AML-193 (cell line): ENCODE data around the gene GRIN3B.
"Not testable (repeated sequence)": the region's sequence is repeated elsewhere in the genome, so short reads cannot be mapped to it uniquely, and the experiment has no call there.

Experiments used
- DNase-seq, 2 experiments: peaks; one replicate each; lab custom pipeline; 2025; lab: John Stamatoyannopoulos, UW

GRIN3B gene

DNA sequence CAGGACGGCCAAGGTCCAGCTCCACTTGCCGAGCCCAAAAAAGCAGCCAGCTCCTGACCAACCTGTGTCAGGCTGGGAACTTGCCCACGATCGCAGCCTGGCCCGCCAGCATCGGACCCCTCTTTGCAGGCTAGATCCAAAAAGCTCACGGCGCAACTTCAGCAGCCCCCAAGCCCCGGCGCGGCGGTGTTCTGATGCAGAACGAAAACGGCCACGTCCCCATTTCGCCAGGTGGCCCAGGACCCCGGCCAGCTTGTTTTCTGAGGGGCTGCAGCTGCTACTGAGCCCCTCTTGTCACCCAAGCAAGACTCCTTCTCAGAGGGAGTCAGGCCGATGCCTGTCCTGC, 19.4 kb downstream of the GRIN3B start:
- no peak for DNase-seq

DNA sequence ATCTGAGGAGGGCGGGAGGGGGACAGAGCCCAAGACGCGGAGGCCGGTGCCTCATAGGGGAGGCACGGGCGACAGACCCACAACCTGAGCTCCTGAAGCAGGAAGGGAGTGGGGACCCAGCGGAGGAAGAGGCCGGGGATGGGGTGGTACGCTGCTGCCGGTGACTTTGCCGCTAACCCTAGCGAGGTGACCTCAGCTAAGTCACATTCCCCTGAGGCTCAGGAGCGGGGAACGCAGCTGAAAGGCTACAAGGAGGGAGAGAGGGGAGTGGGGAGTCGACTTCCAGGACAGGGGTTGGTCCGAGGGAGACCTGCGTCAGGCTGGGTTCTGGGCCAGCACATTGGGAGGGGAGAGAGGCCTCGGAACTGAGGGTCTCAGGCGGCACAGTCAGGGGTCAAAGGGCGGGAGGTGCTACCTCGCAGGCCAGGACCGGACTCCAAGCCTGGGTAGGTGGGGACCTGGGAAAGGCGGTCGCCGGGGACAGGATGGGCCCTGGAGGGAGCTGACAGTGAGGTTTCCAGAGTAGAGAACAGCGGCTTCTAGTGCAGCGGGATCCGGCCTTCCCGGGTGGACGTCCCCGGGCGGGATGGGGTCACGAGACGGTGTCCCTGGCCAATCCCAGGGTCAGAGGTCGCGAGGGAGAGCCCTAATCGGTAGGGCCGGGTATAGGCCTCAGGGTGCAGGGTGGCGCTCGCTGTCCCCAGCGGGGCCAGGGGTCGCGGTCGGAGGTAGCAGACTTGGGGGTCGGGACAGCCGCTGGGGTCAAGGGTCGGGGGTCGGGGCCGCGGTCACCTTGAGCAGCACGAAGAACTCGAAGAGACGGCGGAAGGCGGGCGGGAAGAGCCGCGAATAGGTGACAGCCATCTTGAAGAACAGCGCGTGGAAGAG, 20.0 kb downstream of the GRIN3B start:
- DNase-seq: no peak

DNA sequence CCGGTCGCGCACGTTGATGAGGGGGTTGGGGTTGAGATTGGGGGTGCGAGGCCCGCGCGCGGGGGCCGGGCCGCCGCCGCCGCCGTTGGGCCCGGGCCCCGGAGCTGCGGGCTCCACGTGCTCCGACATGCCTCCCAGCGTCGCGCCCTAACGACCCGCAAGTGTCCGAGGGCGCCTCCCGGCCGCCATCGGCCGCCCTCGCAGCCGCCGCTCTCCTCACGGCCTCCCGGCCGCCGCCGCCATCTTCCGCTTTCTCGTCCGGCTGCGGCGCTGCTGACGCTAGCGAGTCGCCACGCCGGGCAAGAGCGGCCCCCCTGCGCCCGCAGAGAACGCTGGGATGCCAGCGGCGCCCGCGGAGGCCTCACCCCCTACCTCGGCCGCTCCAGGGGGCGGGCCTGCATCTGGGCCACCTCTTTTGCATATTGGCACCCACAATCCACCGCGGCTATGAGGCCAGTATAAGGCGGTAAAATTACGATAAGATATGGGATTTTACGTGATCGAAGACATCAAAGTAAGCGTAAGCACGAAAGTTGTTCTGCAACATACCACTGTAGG, 20.7 kb downstream of the GRIN3B start, which contains the start of gene TMEM259:
TSS of gene TMEM259 (minus strand) at position 256 of the 558 bp plus-strand sequence. CDS start at position 129, 127 bp downstream.
- DNase-seq: peak; percentile 93 to 94

DNA sequence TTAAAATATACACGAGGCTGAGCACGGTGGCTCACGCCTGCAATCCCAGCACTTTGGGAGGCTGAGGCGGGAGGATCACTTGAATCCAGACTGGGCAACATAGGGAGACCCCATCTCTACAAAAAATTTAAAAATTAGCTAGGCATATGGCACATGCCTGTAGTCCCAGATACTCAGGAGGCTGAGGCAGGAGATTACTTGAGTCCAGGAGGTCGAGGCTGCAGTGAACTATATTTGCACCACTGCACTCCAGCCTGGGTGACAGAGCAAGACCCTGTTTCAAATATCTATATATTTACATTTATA, 23.6 kb downstream of the GRIN3B start:
- not testable (repeated sequence) for DNase-seq

DNA sequence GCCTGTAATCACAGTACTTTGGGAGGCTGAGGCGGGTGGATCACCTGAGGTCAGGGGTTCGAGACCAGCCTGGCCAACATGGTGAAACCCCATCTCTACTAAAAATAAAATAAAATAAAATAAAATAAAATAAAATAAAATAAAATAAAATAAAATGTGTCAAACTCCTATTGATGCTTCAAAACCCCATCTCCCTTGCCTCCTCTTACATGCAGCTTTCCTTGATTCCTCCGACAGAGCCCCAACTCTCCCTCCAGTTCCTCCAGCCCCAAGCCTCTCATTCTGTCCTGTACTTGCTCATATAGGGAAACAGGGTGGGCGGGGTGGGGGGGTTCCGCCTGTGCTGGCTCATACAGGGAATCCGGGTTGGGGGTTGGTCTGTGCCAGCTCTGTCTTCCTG, 24.9 kb downstream of the GRIN3B start:
- DNase-seq: not testable (repeated sequence)

DNA sequence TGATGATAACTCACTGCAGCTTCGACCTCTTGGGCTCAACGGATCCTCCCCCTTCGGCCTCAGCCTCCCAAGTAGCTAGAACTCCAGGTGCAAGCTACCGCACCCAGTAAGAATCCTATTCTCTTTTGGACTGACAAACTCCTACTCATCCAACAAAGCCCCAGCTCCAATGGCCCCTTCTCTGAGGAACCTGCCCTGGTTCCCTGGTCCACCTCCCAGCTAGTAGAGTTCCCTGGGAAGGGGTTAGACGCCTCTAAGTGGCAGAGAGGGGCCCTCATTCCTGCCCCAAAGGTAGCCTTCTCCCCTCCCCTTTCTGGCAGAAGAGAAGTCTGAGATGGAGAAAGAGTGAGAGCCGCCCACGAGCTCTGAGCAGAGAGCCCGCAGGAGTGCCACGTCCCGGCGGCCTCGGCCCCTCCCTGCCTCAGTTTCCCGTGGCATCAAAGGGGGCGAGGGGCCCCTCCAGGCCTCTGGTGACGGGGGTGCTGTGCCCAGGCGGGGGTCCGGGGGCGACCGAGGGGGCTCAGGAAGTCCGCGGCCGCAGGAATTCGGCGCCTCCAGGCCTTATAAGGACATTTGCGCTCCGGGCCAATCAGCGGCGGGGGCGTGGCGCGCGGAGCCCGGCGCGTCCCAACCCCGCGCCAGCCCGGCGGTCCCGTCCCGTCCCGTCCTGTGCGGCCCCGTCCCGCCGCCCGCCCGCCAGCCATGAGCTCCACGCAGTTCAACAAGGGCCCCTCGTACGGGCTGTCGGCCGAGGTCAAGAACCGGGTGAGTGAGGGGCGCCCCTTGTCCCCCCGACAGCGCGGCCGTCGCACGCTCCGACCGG, 26.0 kb downstream of the GRIN3B start, which contains the start of gene CNN2:
TSS of gene CNN2 (plus strand) at position 649 of the 823 bp plus-strand sequence. CDS start at position 703, 54 bp downstream.
- DNase-seq: peak; percentile 49 to 63

DNA sequence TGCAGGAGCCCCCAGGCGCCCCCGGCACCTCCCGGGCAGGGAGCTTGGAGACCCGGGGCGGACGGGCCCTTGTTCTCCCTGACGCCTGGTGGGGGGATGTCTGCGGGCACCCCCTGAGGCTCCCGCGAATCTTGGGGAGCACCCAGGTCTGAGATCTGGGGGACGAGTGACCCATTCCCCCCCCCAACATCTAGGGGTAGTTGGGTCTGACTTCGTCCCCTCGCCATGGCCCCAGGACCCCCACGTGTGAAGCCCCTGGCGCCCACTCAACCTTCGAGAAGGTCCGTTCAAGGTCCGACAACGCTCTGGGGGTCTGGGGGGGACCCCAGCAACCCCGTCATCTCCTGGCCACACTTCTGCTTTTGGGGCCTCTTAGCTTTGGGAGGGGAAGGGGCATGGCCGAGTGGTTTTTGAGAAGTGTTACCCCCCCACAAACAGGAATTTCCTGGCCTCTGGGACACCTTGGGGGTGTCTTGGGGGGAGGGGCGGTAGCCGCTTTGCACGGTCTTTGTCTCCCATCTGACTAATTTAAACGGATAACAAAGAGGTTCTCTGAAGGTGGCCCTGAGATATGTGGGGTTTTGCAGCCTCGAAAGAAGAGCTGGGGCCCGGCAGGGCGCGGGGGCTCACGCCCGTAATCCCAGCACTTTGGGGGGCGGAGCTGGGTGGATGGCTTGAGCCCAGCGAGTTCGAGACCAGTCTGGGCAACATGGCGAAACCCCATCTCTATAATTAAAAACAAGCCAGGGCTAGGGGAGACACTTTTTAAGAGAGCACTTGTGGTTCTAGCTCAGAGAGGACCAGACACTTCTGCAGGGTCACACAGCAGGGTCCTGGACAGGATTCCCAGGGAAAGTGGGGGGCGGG, 26.8 kb downstream of the GRIN3B start:
- peak in 1 of 2 experiments; percentile 12 for DNase-seq

DNA sequence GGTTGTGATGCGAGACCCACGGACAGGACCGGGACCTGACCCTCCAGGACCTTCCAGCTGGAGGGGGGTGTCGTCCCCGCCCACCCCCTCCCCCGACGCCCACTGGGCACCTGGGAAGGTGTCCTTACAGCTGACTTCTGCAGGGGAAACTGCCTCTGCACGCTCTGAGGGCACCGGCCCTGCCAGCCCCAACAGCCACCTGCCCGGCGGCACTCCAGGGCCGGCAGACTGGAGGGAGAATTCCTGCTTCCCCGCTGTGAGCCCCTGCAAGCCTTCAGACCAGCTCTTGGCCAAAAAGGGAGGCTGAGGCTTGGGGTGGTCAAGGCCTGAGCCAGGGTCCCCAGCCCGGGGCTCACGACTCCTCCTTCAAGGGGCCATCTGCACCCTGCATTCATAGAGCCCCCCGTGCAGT, 27.4 kb downstream of the GRIN3B start:
- no peak for DNase-seq

DNA sequence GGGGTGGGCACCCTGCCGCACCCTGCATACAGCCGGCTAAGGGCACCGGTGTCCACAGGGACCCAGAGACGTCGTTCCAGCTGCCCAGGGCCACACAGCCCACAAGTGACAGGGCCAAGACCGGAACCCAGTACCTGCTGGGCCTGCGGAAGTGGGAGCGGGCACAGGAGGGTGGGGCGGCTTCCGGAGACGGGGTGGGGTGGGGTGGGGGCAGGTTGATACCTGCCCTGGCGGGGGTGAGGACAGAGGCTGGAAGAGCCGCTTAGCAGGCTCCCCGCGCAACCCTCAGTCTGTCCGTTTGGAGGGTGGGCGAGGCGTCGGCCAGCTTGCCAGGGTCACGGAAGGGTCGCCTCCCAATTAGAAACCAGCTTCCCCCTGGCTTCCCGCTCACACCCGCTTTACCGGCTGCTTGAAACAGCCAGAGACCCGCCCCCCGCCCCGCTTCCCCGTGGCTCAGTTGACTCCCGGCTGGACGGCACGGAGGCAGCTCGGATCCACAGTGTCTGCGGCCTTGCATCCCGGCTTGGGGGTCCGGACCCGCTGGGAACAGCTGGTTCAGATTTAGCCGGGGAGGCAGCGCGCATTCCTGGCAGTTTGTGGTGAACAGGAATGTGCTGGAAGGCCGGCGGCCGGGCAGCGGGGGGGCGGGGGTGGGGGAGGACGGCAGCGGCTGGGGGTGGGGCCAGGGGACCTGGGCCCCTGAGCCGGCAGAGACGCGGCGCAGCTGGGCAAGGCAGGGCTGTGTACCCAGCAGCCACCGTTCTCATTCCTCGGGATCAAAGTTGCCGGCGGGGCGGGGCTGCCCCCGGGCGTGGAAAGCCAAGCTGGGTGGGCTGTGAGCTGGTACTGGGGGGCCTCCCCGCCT, 28.1 kb downstream of the GRIN3B start:
- DNase-seq: peak; percentile 17 to 19

DNA sequence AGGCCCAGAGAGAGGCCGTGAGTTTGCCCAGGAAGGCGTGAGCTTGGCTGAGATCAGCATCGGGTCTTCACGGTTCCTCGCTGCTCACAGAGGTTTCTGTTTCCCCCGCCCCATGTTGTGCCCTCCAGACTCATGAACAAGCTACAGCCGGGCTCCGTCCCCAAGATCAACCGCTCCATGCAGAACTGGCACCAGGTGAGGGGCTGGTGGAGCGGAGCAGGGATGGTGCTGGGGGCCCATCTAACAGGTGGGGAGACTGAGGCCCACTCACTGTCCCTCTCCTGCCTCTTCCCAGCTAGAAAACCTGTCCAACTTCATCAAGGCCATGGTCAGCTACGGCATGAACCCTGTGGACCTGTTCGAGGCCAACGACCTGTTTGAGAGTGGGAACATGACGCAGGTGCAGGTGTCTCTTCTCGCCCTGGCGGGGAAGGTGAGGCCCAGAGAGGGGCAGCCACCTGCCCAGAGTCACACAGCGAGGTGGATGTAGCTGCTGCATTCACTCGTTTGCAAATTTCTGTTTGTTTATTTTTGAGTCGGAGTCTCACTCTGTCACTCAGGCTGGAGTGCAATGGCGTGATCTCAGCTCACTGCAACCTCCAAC, 32.1 kb downstream of the GRIN3B start:
- no peak for DNase-seq

DNA sequence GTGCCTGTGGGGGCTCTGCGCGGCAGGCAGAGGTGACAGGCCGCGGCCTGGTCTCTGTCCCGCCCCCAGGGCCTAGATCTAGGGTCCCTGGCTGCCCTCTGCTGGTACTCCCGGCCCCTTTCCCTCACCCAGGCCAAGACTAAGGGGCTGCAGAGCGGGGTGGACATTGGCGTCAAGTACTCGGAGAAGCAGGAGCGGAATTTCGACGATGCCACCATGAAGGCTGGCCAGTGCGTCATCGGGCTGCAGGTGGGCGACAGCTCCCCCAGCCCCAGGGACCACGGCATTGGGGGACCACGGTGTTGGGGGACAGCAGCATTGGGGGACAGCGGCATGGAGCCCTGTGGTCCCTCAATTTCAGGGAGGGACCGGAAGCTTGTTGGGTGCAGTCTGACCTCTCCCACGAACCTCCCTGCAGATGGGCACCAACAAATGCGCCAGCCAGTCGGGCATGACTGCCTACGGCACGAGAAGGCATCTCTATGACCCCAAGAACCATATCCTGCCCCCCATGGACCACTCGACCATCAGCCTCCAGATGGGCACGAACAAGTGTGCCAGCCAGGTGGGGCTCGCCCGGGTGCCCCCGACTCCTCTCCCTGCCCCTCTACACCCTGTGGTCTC, 35.9 kb downstream of the GRIN3B start:
- DNase-seq: no peak

DNA sequence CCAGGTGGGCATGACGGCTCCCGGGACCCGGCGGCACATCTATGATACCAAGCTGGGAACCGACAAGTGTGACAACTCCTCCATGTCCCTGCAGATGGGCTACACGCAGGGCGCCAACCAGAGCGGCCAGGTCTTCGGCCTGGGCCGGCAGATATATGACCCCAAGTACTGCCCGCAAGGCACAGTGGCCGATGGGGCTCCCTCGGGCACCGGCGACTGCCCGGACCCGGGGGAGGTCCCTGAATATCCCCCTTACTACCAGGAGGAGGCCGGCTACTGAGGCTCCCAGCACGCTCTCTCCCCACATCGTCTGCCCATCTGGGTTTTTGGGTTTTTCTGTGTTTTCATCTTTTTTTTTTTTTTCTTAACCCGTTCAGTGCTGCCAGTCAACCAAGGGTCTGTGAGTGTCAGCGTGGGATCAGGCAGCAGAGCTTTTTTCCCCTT, 37.4 kb downstream of the GRIN3B start:
- DNase-seq: no peak

DNA sequence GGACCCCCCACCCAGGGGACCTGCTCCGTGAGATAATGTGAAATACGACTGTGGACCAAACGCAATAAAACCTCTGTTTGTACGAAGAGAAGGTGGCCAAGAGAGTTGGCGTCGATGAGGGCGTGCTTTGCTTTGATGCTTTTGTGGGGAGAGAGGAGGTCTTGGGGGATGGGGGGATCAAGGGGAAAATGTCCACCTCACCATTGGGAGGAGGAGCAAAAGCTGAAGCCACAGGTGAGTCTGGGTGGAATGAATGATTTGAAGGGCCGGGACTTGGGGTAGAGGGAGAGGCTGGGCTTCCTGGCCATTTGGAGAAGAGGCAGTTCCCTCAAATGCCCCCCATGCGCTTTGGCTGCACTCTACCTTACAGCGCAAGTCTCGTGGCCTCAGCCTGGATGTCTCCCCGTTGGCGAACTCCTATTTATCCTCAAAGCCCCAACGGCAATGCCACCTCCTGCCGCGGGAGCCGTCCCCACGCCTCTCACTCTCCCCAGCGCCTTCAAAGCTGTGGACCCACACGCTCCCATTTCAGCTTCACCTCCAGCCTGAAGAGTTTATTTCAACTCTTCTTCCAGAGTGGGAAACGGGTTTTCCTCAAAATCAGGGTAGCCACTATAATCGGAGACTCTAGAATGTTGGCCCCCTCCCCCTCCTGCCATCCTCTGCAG, 38.9 kb downstream of the GRIN3B start:
- DNase-seq: no peak

DNA sequence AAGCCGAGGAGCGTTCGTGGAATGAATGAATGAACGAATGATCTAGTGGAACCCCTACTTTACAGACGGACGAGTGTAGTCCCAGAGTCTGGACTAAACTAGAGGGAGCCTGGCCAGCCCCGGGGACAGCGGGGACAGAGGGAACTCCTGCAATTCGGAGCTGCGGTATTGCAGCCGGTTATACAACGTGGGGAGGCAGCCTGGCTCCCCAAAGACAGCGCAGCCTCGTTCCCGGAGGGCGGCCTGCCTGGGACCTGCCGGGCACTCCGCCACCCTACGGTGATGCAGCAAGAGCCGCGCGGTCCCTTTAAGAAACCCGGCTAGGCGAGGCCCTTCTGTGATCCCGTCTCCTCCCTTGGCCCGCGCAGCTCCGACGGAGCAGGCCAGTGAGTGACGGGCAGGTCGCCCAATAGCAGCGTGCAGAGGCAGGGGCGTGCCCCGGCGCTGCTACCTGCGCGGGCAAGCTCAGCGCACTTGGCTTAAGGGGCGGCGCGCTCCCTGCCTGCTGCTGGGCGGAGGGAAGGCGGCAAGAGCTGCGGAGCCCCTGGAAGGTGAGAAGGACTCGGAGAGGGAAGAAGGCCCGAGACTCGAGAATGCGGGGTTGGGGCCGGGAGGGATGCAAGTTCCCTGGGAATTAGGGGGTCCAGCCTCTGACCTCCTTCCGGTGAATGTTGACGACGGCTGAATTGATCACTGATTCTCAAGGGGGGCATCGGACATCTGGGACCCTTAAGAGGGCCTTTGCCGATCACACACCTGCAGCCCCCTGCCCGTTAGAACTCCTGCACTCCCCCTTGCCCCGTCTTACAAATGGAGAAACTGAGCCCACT, 39.6 kb downstream of the GRIN3B start, which contains the start of gene ABCA7:
TSS of gene ABCA7 (plus strand) at position 462 of the 830 bp plus-strand sequence. CDS start 1,255 bp downstream, outside the sequence.
- peak; percentile 89 to 90 for DNase-seq

DNA sequence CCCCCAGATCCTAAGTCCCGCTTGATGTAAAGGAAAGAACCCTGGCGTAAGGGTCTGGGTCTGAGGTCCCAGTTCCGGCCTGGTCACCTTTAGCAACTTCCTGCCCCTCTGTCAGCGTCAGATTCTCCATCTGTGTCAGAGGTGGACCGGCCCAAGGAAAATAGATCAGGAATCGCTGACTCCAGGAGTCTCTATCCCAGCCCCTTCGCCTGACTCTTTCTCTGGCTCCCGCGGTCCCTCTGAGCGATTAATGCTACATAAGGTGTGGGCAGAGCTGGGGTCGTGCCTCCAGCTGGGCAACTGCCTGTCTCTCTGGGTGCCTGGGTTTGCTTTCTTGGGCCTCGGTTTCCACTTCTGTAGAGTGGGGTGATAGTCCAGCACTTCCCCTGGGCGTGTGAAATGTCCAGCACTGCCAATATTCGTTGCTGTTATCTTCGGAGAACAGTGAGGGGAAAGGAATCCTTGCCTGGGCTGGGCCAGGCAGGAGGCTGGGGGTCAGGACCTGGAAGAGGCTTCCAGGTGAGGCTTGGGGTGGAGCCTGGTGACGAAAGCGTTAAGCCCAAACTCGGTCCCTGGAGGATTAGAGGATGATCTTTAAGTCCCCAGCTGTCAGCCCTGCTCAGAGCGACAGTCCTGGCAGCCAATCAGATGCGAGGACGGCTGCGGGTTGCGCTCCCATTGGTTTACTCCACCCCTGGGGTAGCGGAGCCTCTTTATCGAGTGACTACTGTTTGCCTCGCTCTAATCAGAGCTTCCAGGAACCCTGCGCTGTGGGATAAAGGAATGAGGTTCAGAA, 40.5 kb downstream of the GRIN3B start:
- peak; percentile 26 to 40 for DNase-seq

DNA sequence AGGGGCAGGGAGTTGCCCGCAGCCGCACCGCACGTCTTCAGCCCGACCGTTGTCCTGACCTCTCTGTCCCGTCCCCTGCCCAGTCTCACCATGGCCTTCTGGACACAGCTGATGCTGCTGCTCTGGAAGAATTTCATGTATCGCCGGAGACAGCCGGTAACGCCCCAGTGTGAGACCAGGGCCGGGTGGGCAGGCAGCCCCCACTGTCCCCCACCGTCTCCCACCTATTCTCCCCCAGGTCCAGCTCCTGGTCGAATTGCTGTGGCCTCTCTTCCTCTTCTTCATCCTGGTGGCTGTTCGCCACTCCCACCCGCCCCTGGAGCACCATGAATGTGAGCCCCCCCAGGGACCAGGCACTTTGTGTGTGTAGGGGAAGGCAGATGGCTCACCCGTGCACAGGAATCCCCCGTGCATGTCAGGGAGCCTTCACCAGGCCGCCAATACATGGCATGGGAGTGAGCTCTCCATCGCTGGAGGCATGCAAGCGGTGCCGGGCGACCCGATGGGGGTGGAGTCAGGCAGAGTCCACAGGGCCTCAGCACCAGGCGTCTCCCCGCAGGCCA, 41.1 kb downstream of the GRIN3B start:
- DNase-seq: no peak
